IPS-18c (cell line): ENCODE measurements around the gene ALDH1A3.

Experiments used
- H3K4me3 ChIP-seq: 2 replicates; pipeline ENCODE4 v1.7.0; 2013; ENCODE audit warnings: low read depth, mild to moderate bottlenecking, low read length, moderate library complexity; ENCODE audit not compliant: insufficient read depth
- H3K9me3 ChIP-seq: one replicate; pipeline ENCODE4 v1.6.1; 2013; ENCODE audit warnings: mild to moderate bottlenecking, low read length, moderate library complexity; ENCODE audit not compliant: control insufficient read depth, insufficient read depth

The ALDH1A3 gene

DNA sequence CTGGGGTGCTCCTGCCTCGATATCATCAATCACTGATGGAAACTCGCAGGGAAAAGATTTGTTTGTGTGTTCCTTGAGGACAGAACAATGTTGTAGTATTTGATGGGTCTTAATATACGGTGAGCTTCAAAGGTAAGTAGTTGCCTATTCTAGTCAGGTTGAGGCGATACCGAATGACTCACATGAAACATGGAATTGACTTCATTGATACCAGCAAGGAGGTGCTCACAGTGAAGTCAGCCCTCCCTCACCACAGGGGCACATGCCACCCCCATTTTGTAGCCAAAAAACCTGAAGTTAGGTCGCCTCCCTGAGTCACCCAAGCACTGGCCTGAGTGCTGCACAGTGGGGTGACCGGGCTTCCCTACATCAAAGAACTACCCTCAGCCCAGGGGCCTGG lies 3.7 kb upstream of the ALDH1A3 start:
- no peaks in the 10 kb centered on the region for H3K9me3 ChIP-seq

DNA sequence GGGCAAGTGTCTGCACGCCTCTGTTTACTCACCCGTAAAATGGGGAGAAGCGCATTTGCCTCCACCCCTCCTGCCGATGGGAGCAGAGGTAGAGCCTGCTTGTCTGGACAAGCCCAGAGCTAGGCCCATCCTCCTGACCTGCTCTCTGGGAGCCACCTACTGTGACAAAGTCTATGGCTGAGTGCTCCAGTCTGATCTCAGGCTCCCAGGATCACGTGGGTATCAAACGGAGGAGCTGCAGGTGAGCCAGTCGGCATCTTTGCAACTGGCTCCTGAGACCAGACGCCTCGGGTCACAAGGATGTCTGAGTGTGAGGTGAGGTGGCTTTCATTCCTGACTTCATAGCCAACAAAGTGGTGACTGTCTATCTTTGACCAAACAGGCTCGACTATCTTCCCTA lies 2.1 kb upstream of the ALDH1A3 start:
- H3K9me3 ChIP-seq: no peaks in the 10 kb centered on the region
- H3K4me3 ChIP-seq: no peak overlapping the region

More for the DNA sequence above, 3.7 kb upstream of the ALDH1A3 start:
- H3K4me3 ChIP-seq: no peak overlapping the region

DNA sequence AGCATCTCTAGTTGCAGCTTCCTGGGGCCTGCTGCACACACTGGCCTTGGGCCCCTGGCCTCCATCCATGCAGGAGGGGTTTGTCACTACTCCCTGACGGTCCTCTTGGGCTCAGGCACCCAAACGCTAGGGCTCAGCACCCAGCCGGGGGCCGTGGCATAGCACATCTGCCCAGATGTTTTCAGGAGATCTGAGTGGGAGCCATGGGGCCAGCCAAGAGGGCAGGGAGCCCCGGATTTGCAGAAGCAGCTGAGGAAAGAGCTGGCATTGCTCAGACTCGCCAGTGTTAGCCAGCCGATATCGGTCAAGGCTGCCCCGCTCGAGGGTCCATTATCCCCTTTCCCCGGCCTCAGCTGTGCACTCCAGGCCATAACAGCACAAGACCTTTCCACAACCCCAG lies 1.5 kb upstream of the ALDH1A3 start:
- H3K4me3 ChIP-seq: no peak overlapping the region
- no peaks in the 10 kb centered on the region for H3K9me3 ChIP-seq

DNA sequence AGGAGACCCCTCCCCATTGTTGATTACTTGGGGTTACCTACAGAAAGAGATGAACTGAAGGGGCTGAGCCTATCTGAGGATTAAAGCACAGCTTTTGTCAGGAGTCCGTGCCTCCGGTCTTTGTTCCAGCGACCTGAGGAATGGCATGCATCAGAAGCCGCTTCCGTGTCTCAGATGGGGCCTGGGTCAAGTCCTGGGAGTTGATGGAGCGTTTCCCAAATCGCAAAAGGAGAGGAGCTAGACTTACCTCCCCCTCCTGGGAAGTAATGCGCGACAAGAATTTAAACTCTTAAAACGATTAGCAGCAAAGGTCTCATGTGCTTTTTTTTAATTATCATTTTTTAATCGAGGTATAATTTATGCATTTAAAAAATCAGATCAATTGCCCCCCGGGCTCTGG lies 983 bp upstream of the ALDH1A3 start:
- H3K9me3 ChIP-seq: no peaks in the 10 kb centered on the region
- H3K4me3 ChIP-seq: peak overlapping the region; percentile 54; the same call in 1 of the 2 replicates

DNA sequence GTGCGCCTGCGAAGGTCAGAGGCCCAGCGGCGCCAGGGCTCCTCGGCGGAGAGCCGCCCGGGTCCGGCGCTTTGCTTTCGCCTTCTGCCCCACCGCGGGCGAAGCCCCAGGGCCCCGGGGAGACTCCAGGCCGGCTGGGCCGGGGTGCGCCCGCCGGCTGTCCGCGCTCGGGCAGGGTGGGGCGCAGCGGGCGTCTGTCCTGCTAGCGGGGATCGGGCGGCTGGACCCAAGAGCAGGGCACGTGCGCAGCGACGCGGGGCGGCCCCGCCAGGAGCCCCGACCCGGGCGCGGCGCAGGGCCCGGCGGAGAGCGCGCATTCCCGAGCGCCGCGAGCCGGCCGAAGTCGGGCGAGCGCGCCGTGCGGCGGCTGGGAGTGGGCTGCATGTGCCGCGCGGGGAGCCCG lies 569 bp upstream of the ALDH1A3 start:
- Histone ChIP-seq H3K9me3 (no peaks in the 10 kb centered on the region), H3K4me3 (peak overlapping the region; percentile 54; the same call in 1 of the 2 replicates)

DNA sequence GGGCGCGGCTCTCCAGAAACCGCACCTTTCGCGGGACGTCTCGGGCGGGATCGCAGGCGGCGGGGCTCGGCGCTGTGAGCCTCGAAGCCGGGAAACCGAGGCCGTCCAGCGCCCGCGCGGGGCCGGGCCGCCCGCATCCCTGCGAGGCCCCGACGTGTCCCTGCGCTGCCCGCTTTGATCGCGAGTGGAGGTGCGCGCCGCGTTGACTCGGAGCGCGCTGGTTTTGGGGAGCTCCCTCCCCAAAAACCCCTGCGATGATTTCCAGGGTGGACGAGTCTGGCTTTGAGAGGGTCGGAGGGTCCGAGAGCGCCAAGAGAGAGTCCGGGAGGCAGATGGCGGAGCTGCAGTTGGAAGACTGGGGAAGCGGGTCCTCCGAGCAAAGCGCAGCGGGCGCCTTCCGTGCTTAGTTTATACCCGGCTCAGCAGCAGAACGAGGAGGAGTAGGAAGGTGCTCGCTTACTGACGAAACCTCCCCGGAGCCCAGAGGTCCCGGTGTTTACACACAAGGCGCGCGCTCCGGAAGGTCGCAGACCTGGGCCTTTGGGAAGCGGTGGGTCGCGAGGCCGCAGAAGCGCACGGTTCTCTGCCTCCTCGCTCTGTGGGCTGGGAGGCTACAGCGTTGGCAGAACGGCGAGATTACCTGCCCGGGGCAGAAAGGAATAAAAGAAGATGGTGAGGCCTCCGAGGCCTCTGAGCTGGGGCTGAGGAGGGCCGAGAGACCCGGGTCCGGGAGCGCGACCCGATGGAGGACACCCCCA lies 687 bp downstream of the ALDH1A3 start:
- H3K4me3 ChIP-seq: peak overlapping the region; percentile 54

DNA sequence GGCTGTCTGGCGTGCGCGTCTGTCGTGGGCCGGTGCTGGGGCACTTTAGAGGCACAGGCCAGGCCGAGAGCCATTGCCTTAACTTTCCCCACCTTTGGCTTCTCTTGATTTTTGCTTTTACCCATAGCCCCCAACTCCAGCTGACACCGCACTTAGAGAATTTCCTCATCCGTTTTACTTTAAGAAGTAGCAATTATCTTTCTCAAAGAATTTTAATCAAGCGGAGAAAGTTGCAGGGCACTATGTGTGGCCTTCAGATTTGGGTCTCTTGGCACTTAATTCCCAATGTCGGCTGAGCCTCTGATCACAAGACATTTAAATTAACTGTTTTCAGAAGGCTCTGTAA lies 1.2 kb downstream of the ALDH1A3 start:
- Histone ChIP-seq H3K4me3 (peak overlapping the region; percentile 54; the same call in 1 of the 2 replicates), H3K9me3 (no peaks in the 10 kb centered on the region)

More for the DNA sequence above, 687 bp downstream of the ALDH1A3 start:
- no peaks in the 10 kb centered on the region for H3K9me3 ChIP-seq

DNA sequence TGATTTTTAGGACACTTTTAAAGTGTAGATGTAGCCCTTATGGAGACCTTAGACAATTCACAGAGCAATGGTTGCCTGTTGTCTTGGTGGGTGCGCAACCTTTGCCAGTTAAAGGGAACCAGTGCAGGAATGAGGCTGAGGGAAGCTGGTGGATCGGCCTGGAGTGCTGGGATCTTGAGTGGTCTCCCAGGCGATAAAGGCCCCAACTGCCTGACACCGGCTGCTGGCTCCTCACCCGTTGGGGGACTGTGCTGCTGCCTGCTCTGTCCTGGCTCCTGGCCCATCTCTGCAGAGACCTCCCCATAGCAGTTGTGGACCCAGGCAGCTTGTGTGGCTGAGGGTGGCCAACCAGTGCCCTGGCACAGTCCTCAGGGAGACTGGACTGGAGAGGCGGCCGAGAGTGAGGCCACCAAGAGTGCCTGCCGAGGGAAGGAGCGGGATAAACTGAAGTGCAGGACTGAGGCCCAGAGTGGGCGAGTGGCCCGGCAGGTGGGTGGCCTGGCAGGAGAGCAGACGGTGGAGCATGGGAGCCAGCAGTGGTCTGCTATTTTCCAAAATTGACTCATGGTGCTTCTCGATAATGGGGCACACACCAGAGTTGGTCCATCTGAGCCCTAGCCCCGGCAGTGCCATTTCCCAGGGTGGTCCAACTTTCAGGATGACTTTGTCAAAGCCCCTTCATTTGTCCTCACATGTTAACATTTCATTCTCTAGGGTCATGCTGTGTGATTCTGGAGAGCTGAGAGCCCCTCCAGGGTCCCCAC lies 2.1 kb downstream of the ALDH1A3 start:
- H3K4me3 ChIP-seq: no peak overlapping the region
- no peaks in the 10 kb centered on the region for H3K9me3 ChIP-seq

DNA sequence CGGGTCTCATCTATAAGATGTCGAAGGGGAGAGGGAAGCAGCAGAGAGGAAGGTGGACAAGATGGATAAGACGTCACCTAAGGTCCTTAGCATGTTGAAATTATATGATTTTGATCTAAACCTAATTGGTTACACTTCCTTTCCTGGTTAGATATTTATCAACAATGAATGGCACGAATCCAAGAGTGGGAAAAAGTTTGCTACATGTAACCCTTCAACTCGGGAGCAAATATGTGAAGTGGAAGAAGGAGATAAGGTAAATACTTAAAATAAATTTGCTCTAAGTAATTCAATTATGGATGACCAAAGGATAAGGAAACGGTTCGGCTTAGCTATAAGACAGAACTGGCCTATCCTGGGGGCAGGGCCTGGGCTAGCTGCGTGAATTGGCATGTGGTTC lies 5.5 kb downstream of the ALDH1A3 start:
- H3K4me3 ChIP-seq: no peak overlapping the region
- no peaks in the 10 kb centered on the region for H3K9me3 ChIP-seq

DNA sequence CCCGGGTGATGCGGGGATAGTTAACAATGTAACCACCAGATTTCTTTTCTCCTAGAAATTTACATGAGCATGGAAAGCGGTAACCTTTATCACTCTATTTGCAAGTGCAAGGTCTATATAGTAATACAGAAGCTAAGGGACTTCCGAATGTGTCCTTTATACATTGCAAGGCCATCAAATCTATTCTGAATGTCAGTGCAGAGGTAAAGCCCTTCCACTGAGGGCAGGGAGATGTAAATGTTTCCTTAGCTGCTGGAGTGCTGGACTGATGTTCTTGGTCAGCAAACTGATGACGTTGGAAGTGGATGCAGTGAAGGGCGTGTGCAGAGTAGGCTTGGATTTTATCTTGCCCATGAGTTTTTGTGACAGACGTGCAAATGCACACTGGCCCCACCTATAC lies 6.2 kb downstream of the ALDH1A3 start:
- H3K9me3 ChIP-seq: no peaks in the 10 kb centered on the region
- H3K4me3 ChIP-seq: no peak overlapping the region

DNA sequence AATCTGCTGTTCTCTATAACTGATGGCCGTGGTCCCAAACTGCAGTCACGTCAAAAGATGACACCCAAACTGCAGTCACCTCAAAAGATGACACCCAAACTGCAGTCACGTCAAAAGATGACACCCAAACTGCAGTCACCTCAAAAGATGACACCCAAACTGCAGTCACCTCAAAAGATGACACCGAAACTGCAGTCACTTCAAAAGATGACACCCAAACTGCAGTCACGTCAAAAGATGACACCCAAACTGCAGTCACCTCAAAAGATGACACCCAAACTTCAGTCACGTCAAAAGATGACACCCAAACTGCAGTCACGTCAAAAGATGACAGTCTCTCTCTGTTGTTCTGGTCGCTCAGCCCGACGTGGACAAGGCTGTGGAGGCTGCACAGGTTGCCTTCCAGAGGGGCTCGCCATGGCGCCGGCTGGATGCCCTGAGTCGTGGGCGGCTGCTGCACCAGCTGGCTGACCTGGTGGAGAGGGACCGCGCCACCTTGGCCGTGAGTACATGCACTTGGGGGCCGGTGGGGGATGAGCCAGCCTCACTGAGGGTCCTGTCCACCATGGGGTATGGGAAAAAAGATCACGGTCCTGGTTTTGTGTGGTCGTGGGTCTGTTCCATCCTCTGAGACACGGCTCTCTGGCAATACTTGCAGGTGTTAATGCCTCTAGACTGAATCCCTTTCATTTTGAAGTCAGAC lies 7.7 kb downstream of the ALDH1A3 start:
- H3K9me3 ChIP-seq: no peaks in the 10 kb centered on the region
- H3K4me3 ChIP-seq: no peak overlapping the region

DNA sequence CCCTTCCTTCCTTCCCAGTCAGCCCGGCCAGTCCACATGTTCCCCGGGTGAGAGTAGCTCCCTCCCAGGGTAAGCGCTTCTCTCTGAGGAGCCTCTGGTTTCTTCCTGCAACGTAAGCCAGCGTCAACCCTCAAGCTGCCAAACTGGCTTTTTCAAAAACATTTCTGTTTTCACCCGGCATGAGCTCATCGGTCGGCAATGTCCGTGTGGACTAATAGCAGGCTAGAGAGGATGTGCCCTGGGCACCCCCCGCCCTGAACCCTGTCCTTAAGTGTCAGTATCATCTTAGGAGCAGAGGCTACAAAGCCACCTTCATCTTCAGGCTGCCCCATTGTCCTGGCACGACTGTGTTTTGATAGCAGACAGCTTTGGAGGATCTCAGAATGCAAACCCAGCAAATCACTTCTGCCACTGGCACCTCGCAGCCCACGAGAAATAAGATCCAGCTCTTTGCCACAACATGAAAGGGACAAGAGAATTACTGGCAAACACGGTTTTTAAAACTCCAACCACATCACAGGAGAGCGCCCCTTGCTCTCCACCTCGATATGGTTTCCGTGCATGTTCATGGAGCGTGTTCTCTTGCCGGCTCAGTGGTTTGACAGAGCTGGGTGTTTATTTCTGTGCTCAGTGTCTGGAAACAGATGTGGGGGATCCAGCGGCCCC lies 9.9 kb downstream of the ALDH1A3 start:
- no peak overlapping the region for H3K4me3 ChIP-seq

DNA sequence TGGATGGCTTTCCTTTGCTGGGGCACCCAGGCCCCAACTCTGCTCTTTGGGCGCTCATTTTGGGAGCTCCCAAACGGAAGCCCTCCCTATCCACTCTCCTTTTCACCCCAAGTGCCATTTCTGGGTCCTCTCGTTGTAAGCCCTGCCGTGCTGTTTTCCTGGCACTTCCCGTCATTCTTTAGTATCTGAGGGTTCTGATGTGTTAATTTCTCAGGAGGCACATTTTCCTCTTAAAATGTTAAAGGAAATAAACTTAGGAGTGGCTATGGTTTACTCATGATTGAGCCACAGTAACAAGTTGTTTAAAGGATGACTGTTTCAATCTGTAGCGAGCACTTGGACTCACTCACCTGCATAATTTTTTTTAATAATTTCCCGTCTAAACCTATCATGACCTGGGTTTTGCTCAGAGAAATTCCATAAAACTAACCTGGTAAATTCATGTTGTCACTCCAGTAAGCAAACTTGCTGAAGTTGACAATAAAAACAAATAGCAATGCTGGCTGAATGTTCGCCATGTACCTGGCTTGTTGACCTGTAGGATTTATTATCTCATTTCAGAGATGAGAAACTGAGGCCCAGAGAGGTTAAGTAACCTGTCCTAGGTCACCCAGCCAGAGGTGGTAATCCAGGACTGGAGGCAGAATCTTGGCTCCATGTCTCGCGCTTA lies 10.6 kb downstream of the ALDH1A3 start:
- H3K4me3 ChIP-seq: no peak overlapping the region
- no peaks in the 10 kb centered on the region for H3K9me3 ChIP-seq

More for the DNA sequence above, 9.9 kb downstream of the ALDH1A3 start:
- H3K9me3 ChIP-seq: no peaks in the 10 kb centered on the region

DNA sequence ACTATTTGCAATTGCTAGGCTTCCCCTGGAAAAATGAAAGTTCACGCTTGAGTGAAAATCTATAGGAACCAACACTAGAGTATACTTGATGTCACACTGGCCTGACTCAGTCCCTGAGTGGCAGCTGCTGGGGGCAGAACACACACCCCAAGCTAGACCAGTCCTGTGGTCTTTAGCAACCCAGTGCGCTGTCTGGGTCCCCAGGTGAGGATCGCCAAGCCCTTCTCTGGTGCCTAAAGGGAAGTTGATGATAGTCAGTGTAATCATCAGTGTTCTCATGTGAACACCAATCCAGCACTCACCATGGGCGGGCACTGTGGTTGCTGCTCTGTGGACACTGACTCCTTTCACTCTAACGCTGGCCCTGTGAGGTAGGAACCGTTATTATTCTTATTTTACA lies 11.2 kb downstream of the ALDH1A3 start:
- Histone ChIP-seq H3K4me3 (no peak overlapping the region), H3K9me3 (no peaks in the 10 kb centered on the region)

DNA sequence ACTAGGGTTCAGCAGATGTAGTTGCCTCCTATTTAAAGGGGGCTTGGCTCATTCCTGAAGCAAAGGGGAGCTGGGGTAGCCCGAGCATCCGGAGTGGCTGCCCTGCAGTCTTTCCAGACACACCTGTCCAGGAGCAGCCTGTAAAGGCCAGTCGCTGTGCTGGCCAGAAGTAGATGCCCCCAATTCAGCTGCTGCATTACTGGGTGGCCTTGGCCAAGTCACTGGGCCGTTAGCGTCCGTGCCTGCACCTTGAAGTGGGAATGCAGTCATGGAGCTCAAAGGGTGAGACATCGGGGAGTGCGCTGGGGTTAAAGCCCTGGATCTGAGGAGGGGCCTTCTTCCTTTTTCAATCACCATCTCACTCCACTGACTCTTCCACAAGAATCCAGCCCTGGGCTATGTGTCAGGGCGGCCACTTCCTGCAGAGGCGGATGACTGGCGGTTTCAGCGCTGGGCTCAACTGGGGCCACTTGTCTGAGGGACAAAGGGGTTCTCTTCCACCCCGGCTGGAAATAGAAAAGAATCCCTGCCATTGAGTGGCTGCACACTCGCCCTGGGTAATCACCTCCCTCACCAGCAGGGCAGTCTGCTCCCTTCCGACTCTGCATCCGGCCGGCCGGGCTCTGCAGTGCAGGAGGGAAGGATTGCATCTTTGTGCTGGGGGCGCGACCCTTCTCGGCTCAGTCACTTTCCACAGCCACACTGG lies 11.8 kb downstream of the ALDH1A3 start:
- Histone ChIP-seq H3K9me3 (no peaks in the 10 kb centered on the region), H3K4me3 (no peak overlapping the region)

DNA sequence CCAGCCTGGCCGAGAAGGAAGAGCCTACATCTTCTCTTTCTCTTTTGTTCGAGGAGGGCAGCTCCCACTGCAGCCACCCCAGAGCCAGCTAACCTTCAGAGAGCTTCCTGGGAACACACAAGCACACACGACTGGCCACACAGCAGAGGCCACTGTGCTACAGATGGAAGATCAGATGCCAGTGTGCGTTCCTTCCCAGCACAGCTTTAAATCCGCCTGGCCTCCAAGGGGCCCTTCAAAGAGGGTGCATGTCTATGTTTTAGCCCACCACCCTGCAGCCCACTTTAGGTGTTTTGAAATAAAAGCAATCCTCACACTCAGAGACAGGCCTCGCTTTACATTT lies 12.4 kb downstream of the ALDH1A3 start:
- H3K9me3 ChIP-seq: no peaks in the 10 kb centered on the region
- no peak overlapping the region for H3K4me3 ChIP-seq
